NCI-H82 (cell line): ENCODE measurements around the gene NAA35.
"Not testable (repeated sequence)": the region's sequence is repeated elsewhere in the genome, so short reads cannot be mapped to it uniquely, and the experiment has no call there.

Source experiments
- DNase-seq: peaks from one replicate; lab custom pipeline; 2025; lab: John Stamatoyannopoulos, UW

NAA35 gene

GRCh38 chr9:86034863-86035734, 94.2 kb downstream of the NAA35 start:
- peak; percentile 76 for DNase-seq

DNA sequence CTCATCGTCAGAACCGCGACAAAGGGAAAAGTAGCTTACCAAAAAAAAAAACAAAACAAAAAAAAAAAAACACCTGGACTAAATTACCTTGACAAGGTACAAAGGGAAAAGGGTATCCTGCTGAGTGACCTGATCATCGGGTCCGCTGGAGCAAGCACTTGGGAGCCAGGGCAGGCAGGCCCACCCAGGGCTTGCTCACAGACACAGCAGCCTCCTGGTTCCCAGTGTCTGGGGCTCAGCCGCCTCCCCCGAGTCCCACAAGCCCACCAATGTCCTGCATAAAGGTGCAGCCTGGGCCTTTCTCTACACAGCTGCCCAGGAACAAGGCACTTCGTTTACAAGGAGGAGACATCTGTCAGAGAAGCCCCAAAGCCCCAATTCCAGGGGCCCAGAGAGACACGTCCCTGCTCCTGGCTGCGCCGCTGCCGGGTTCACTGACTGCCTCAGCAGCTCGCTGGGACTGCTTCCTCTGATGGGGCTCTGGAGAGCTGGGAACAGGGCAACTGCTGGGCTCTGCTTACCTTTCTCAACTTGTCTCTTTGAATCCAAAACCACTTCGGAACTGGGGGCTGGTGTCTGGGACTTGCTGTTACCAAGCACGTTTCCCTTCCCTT, 95.0 kb downstream of the NAA35 start:
- DNase-seq: no peak

DNA sequence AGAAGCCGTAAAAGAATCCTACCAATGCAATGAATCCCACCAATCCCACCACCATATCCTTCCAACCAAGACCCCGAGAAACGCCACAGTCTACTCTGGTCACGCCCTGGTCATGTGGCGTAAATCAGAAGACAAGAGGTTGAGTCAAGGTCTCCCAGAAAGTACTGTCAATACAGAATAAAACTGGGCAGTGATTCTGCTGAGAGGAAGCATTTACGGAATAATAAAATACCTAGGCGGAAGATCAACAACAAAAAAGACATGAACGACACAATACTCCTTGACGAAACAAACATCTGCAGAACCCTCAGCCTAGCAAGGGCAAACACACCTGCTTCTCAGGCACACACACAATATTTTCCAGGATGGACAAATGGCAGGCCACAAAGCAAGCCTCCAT, 95.6 kb downstream of the NAA35 start:
- DNase-seq: no peak

DNA sequence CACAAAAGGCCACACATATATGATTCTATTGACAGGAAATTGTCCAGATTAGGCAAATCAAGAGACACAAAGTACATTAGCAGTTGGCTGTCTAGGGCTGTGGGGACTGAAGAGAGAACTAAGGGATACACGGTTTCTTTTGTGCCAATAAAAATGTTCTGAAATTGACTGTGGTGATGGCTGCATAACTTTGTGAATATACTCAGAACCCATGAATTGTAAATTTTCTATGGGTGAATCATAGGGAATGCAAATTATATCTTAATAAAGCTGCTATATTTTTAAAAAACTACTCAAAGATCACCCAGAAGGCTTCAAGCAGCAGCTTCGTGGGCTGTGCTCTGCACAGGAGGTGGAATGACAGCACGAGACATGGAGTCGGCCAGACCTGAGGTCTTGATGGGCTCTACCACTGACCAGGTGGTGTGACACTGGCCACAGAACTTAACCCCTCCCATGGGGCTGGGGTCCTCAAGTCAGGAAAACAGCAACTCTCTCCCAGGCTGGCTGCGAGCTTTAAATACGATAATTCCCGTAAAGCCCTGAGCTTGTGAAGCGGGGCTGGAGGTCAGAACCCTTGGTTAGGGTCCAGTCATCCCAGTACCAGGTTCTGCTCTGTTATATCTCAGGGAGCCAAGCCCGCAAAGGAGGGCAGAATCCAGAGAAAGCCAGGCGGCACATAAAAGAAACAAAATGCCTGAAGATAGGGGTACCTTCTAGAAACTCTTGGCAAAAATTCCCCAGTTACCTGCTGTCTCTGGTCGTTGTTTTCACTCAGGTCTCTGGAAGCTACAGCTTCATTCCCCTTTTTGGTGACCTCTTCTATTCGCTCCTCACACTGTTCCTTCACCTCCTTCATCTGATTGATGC, 99.3 kb downstream of the NAA35 start:
- DNase-seq: no peak

DNA sequence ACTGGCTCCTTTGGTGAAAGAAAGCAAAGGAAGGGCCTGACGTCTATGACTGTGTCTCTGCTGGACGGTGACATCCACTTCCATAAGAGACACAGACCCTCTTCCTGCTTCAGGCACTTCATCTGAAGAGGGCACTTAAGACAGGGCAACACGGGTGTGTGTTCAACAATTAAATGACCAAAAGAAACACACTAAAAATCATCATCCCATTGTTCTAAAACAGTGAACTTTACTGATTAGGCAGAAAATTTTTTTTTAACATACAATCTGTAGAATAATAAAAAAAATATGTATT, 99.9 kb downstream of the NAA35 start:
- no peak for DNase-seq

GRCh38 chr9:86041311-86041741, 100.4 kb downstream of the NAA35 start:
- no peak for DNase-seq

DNA sequence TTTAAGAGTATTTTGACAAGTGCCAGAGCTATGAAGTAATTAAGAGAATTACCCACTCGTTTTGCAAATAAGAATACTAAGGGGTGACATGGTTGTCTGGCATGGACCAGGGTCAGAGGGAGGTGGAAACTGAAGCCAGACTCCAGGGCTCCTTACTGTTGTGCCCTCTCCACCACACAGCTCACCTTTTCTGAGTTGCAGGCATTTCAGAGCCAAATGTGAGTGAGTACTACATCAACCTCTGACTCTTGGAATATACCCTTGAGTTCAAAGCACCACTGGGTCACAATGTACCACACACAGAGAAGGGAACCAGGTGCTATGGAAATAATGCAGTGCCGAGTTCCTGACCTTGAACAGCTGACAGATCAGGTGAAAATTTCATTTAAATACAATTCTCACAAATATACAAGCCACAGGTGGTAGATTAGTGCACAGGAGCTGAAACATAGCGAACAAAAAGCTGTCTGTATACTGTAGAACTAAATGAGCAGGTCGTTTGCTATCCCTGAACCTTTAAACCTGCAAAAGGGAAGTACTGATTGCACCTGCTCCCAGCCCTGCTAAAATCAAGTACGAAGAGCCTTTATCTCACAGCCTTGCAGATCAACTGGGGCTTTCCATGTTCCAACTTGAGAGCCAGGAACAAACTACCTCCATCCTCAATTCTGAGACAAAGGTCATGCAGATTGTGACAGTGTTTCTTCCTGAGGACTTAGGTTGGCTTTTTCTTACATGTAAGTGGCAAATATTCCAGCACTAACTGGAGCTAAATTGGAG, 101.4 kb downstream of the NAA35 start:
- no peak for DNase-seq

- no peak for DNase-seq
These were observed 102.6 kb downstream of the NAA35 start for GRCh38 chr9:86043586-86043985.

- DNase-seq: peak; percentile 17
These were observed 103.1 kb downstream of the NAA35 start for GRCh38 chr9:86043999-86044398.

DNA sequence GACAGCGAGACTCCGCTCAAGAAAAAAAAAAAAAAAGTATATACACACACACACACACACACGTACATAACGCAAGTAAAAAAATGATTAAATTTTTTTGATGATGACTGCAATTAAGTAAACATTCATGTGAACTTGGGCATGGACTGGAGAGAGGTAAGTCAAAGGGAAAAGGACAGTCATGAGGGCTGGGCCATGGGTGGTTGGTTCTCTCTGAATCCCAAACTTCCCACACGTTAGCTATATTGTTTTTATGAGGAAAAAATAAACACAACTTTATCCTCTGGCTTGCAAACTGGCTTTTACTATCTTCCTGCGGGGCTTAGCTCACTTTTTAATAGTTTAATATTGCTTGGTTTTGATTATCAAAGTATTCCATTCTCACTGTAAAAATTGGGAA, 104.7 kb downstream of the NAA35 start:
- no peak for DNase-seq

DNA sequence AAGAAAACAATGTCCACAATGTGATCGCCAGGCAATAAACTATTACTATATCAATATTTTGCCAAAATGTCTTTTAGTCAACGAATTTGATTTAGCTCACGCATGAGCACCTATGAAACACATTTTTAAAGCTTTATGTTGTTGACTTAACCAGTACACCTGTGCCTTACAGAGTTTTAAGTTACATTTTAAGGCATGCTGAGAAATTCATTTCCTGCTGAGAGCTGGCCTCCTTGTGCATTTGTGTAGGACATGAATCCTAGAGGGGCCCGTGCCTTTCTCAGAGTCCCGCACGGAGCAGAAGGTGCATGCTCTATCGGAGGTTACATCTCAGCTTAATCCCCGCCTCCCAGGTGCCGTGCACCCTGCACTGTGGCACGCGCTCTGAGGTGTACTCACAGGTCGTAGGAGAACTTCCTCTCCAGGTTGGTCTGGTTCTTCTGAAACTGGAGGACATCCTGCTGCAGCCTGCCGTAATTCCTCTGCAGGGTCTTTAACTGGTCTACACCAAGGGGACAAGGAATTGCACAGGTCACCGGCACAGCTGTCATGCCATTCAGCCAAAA, 105.2 kb downstream of the NAA35 start:
- no peak for DNase-seq

- no peak for DNase-seq
These were observed 106.0 kb downstream of the NAA35 start for GRCh38 chr9:86046930-86047341.

DNA sequence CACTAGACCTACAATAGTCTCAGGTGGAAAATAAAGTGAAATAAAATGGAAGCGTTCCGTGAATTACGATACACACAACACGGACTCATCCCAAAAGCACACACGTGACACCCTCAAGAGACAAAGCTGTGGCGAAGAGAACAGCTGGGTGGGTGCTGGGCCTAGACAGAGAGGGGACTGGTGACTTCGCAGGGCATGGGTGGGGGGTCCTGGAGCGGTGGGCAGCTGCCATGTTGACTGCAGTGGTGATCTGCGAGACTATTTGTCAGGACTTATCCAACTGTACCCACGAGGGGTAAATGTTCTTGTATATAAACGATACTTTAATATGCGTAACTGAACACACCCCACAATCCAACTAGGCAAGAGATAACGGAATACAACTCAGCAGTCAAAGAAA, 106.4 kb downstream of the NAA35 start:
- DNase-seq: no peak

DNA sequence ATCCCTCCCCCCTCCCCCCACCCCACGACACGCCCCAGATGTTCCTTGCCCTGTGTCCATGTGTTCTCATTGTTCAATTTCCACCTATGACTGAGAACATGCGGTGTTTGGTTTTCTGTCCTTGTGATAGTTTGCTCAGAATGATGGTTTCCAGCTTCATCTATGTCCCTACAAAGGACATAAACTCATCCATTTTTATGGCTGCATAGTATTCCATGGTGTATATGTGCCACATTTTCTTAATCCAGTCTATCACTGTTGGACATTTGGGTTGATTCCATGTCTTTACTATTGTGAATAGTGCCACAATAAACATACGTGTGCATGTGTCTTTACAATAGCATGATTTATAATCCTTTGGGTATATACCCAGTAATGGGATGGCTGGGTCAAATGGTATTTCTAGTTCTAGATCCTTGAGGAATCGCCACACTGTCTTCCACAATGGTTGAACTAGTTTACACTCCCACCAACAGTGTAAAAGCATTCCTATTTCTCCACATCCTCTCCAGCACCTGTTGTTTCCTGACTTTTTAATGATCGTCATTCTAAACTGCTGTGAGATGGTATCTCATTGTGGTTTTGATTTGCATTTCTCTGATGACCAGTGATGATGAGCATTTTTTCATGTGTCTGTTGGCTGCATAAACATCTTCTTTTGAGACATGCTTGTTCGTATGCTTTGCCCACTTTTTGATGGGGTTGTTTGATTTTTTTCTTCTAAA, 107.2 kb downstream of the NAA35 start:
- not testable (repeated sequence) for DNase-seq

DNA sequence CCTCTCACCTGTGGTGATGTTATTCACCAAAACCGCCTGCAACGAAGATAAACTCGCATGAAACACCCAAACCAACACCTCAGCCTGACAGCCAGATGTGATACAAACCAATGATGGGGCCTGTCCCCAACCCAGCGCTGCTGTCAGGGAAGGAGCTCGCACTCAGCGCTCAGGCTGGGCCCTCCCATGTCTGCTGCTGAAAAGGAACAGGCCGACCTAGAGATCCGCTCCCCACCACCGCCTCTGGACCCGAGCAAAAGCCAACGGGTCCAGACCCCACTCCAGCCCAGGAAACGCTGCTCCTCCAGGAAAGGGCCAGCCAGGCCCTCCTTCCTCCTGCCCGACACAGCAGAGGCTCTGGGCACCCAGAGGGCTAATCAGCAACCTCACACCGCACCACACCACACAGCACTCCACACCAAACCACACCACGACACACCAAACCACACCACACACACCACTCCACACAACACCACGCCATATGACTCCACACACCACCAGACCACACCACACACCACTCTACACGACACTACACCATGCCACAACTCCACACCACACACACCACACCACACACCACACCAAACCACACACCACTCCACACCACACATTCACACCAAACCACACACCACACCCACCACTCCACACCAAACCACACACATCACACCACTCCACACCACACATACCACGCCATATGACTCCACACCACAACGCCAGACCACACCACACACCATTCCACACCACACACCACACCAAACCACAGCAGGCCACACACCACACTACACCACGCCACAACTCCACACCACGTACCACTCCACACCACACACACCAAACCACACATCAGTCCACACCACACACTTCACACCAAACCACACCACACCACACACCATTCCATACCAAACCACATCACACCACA, 111.9 kb downstream of the NAA35 start:
- DNase-seq: no peak

GRCh38 chr9:86054695-86055094, 113.7 kb downstream of the NAA35 start:
- DNase-seq: no peak

DNA sequence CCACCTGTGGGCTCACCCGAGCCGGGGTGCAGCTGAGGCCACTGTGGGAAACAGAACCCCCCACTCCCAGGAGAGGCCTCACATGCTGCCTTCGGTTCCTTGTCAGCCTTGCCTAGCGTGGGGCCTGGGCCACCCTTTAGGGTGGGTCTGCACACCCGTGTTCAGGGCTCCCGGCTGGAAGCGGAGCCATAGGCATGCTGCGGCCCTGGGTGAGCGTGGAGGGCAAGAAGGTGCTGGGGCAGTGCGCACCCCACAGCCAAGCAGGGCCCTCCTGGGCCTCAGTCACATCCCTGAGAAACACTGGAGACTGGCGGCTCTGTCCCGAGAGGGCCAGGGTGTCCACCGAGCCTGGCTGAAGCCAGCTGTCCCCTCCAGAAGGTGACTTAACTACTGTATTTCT, 116.5 kb downstream of the NAA35 start:
- no peak for DNase-seq

- no peak for DNase-seq
These were observed 121.2 kb downstream of the NAA35 start for GRCh38 chr9:86061972-86062739.
